ENCODE data around the gene C10orf90.

C10orf90 gene

DNA sequence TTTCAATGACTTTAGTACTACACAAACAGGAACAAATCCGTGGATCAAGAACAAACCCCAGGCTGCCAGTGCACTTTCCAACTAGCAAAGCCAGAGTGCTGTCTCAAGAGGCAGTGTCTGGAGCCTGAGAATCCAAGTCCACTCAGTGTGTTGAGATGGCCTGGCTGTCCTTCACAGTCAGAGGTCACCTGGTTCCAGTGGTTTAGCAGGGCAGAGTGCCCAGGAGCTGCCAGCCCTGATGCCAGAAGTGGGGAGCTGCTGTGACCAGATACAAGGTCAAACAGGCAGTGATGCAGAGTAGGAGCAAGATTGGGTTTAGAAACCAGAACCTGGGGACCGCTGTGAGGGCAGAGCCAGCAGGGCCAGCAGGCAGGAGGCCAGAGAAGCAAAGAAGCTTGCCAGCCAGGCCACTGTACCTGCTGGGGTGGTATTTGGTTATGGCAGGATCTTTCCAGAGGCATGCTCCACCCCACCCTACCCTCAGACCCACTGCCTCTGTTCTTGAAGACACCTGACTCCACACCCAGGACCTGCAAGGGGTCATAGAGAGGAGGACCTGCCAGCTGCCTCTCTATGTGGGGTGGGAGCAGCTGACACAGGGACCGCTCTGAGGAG lies 35.6 kb upstream of the C10orf90 start:
- no peak overlapping the region for H3K4me2 ChIP-seq
- TF ChIP-seq, protein P1, sequence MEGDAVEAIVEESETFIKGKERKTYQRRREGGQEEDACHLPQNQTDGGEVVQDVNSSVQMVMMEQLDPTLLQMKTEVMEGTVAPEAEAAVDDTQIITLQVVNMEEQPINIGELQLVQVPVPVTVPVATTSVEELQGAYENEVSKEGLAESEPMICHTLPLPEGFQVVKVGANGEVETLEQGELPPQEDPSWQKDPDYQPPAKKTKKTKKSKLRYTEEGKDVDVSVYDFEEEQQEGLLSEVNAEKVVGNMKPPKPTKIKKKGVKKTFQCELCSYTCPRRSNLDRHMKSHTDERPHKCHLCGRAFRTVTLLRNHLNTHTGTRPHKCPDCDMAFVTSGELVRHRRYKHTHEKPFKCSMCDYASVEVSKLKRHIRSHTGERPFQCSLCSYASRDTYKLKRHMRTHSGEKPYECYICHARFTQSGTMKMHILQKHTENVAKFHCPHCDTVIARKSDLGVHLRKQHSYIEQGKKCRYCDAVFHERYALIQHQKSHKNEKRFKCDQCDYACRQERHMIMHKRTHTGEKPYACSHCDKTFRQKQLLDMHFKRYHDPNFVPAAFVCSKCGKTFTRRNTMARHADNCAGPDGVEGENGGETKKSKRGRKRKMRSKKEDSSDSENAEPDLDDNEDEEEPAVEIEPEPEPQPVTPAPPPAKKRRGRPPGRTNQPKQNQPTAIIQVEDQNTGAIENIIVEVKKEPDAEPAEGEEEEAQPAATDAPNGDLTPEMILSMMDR (conservative IDR thresholded peaks at IDR 0.05; ENCODE audit: low read depth, low read length): no peak
- no peaks in the 10 kb centered on the region for H3K36me3 ChIP-seq (ENCODE audit: insufficient read depth)
- no peaks in the 10 kb centered on the region for H4K20me1 ChIP-seq (ENCODE audit: insufficient read depth)
- no peaks in the 10 kb centered on the region for H3K79me2 ChIP-seq (ENCODE audit: insufficient read depth, low read depth)
- H3K27ac ChIP-seq: no peak overlapping the region
- H3K4me1 ChIP-seq (ENCODE audit: low read depth, poor library complexity, severe bottlenecking): no peaks in the 10 kb centered on the region
- H2AFZ ChIP-seq (ENCODE audit: low read depth): no peak overlapping the region
- no peak overlapping the region for H3K9ac ChIP-seq
- H3K4me3 ChIP-seq (IDR thresholded peaks at IDR 0.05; ENCODE audit: insufficient read depth, low read depth, low read length): no peak overlapping the region
- H3K27me3 ChIP-seq (ENCODE audit: insufficient read depth, low read depth): no peaks in the 10 kb centered on the region

GRCh38 chr10:126705131-126705530 lies 34.6 kb upstream of the C10orf90 start:
- Histone ChIP-seq H3K4me3 (IDR thresholded peaks at IDR 0.05; ENCODE audit: insufficient read depth, low read depth, low read length) (no peak overlapping the region), H3K9ac (no peak overlapping the region), H3K27me3 (ENCODE audit: insufficient read depth, low read depth) (no peaks in the 10 kb centered on the region), H2AFZ (ENCODE audit: low read depth) (no peak overlapping the region), H3K4me1 (ENCODE audit: low read depth, poor library complexity, severe bottlenecking) (no peaks in the 10 kb centered on the region), H3K4me2 (no peak overlapping the region), H3K27ac (no peak overlapping the region), H4K20me1 (ENCODE audit: insufficient read depth) (no peaks in the 10 kb centered on the region), H3K36me3 (ENCODE audit: insufficient read depth) (no peaks in the 10 kb centered on the region), H3K79me2 (ENCODE audit: insufficient read depth, low read depth) (no peaks in the 10 kb centered on the region)
- TF ChIP-seq, protein P1 (conservative IDR thresholded peaks at IDR 0.05; ENCODE audit: low read depth, low read length): no peak

DNA sequence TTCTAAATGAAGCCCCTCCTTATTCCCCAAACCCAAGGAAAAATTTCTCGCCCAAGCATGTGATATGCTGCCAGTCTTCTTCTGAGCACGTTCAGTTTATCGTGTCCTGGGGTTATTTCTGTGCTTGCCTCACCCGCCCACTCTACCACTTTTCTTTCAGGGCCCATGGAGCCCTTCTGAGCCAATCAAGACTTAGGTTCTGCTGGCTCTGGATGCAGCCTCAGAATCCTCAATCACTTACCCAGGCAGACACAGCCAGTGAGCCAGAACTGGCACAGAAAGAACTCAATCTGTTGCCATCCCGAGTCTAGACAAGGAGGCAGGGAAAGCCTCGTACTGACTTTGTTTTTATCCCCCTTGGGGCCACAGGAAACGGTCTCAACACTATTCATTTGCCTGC lies 34.2 kb upstream of the C10orf90 start:
- no peaks in the 10 kb centered on the region for H3K27me3 ChIP-seq (ENCODE audit: insufficient read depth, low read depth)
- no peaks in the 10 kb centered on the region for H3K4me1 ChIP-seq (ENCODE audit: low read depth, poor library complexity, severe bottlenecking)
- no peak overlapping the region for H2AFZ ChIP-seq (ENCODE audit: low read depth)
- TF ChIP-seq, protein P1 (conservative IDR thresholded peaks at IDR 0.05; ENCODE audit: low read depth, low read length): no peak
- H4K20me1 ChIP-seq (ENCODE audit: insufficient read depth): no peaks in the 10 kb centered on the region
- no peaks in the 10 kb centered on the region for H3K36me3 ChIP-seq (ENCODE audit: insufficient read depth)
- no peak overlapping the region for H3K4me3 ChIP-seq (IDR thresholded peaks at IDR 0.05; ENCODE audit: insufficient read depth, low read depth, low read length)
- H3K9ac ChIP-seq: no peak overlapping the region
- no peak overlapping the region for H3K4me2 ChIP-seq
- H3K27ac ChIP-seq: no peak overlapping the region
- no peaks in the 10 kb centered on the region for H3K79me2 ChIP-seq (ENCODE audit: insufficient read depth, low read depth)

- Histone ChIP-seq H3K4me2 (no peak overlapping the region), H3K4me1 (ENCODE audit: low read depth, poor library complexity, severe bottlenecking) (no peaks in the 10 kb centered on the region), H3K9ac (no peak overlapping the region), H4K20me1 (ENCODE audit: insufficient read depth) (no peaks in the 10 kb centered on the region), H3K36me3 (ENCODE audit: insufficient read depth) (no peaks in the 10 kb centered on the region), H3K79me2 (ENCODE audit: insufficient read depth, low read depth) (no peaks in the 10 kb centered on the region), H3K27ac (no peak overlapping the region), H3K27me3 (ENCODE audit: insufficient read depth, low read depth) (no peaks in the 10 kb centered on the region), H2AFZ (ENCODE audit: low read depth) (no peak overlapping the region), H3K4me3 (IDR thresholded peaks at IDR 0.05; ENCODE audit: insufficient read depth, low read depth, low read length) (no peak overlapping the region)
- TF ChIP-seq, protein P1 (conservative IDR thresholded peaks at IDR 0.05; ENCODE audit: low read depth, low read length): no peak
Observed at GRCh38 chr10:126702181-126702580, 31.7 kb upstream of the C10orf90 start.

Data from KMS-11 (cell line).